Breast epithelium (tissue), 4 donors: ENCODE data around the gene GNMT. TPM values are rescaled to one million over a fixed set of nuclear protein-coding genes. Genes with fewer than 3 reads are reported as not detected.
A peak's percentile ranks its signal among the peaks of the same experiment; 100 is the strongest.

Source experiments
- DNase-seq, 2 donors: peaks; one replicate each; pipeline ENCODE4 v3.0.0-alpha.2; 2019; ENCODE audit warnings: low spot score in 2 of 2
- H3K27ac ChIP-seq, 2 donors: fragments of 200-600 bp; sonication (generic) in 1 of 2; one replicate each; pipeline ENCODE4 v1.5.1; 2016 to 2019; ENCODE audit warnings: mild to moderate bottlenecking in 1 of 2
- H3K27me3 ChIP-seq, 2 donors: fragments of 200-600 bp; sonication (generic) in 1 of 2; one replicate each; pipeline versions ENCODE4 v1.5.1 to v1.6.0; 2017 to 2019; ENCODE audit warnings: control low read depth in 1 of 2, mild to moderate bottlenecking in 1 of 2
- H3K36me3 ChIP-seq: fragments of 200-600 bp; one replicate; pipeline ENCODE4 v1.5.1; 2019
- H3K4me1 ChIP-seq, 2 donors: fragments of 200-600 bp; sonication (generic); one replicate each; pipeline ENCODE4 v1.5.1; 2016 to 2019; ENCODE audit warnings: control low read depth in 1 of 2
- H3K4me3 ChIP-seq, 3 donors: fragments of 200-600 bp; sonication (generic); 1 replicate in 2 of 3; 2 replicates in 1 of 3; pipeline ENCODE4 v1.5.1; 2016 to 2019; ENCODE audit warnings: mild to moderate bottlenecking in 3 of 3, moderate library complexity in 2 of 3
- H3K9me3 ChIP-seq, 2 donors: fragments of 200-600 bp; sonication (generic) in 1 of 2; one replicate each; pipeline ENCODE4 v1.5.1; 2016 to 2019; ENCODE audit warnings: control low read depth in 1 of 2
- POLR2A ChIP-seq: fragments of 450-650 bp; IDR thresholded peaks from one replicate; pipeline ENCODE4 v1.6.1; 2016; ENCODE audit warnings: antibody characterized with exemption, mild to moderate bottlenecking, moderate library complexity
- POLR2AphosphoS5 ChIP-seq, 3 donors: sonication (generic); formaldehyde crosslinking; IDR thresholded peaks; one replicate each; pipeline ENCODE4 v1.6.1; 2017; ENCODE audit warnings: antibody characterized with exemption in 3 of 3
- intact Hi-C: fragments of 100-400 bp; cut with DNase I; formaldehyde crosslinking; loops from one replicate; pipeline ENCODE4 v1.15.1; 2023; ENCODE audit warnings: low total_unique reads
- total RNA-seq, 3 donors: library from RNA; depleted of rRNA; stranded (reverse); fragments of >200 nt; gene quantifications; one replicate each; pipeline ENCODE4 v1.1.0, GENCODE V29; 2016
- TF ChIP-seq, protein P1 (sequence below), 3 donors: fragments of 450-650 bp; IDR thresholded peaks; one replicate each; pipeline ENCODE4 v1.5.1; 2016 to 2017; ENCODE audit warnings: antibody characterized with exemption in 3 of 3, mild to moderate bottlenecking in 3 of 3, moderate library complexity in 3 of 3

The GNMT gene
- total RNA-seq, 3 donors from 2014 or later = 0.32 to 5.9 (median 1.8) TPM

DNA sequence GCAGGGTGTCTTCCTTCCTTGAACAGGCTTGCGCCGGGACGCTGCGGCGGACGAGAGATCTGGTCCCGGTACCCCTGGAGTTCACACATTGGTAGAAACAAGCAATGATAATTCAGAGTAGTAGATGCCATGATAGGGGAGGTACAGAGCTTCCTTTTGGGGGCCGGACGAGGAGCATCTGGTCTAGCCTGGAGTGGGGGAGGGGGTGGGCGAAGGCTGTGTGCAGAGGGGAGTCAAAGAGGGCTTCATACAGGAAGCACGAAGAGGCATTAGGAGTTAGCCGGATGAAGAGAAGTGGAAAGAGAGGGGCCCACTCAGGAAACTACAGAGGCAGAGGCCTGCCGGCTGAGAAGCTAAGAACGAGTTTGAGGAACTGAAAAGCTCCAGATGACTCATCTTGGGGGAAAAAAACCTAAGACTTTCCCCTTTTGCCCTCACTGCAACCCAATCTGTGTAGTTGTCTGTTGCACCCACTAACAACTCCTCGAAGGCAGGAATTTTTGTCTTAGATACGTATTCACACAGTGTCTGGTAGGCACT is 30.7 kb upstream of the GNMT start:
- Histone ChIP-seq H3K9me3 (no peaks in the 10 kb centered on the region), H3K27me3 (no peaks in the 10 kb centered on the region), H3K4me1 (peaks cover 7 to 13% of the 10 kb centered on the region in 2 donors), H3K4me3 (peak overlapping the region; percentile 71 to 85 (median 78)), H3K36me3 (no peaks in the 10 kb centered on the region), H3K27ac (peak overlapping the region; percentile 91 to 92)
- TF ChIP-seq POLR2AphosphoS5 (IDR thresholded peaks at IDR 0.05) (no peak), POLR2A (no peak)
- TF ChIP-seq, protein P1, sequence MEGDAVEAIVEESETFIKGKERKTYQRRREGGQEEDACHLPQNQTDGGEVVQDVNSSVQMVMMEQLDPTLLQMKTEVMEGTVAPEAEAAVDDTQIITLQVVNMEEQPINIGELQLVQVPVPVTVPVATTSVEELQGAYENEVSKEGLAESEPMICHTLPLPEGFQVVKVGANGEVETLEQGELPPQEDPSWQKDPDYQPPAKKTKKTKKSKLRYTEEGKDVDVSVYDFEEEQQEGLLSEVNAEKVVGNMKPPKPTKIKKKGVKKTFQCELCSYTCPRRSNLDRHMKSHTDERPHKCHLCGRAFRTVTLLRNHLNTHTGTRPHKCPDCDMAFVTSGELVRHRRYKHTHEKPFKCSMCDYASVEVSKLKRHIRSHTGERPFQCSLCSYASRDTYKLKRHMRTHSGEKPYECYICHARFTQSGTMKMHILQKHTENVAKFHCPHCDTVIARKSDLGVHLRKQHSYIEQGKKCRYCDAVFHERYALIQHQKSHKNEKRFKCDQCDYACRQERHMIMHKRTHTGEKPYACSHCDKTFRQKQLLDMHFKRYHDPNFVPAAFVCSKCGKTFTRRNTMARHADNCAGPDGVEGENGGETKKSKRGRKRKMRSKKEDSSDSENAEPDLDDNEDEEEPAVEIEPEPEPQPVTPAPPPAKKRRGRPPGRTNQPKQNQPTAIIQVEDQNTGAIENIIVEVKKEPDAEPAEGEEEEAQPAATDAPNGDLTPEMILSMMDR (IDR thresholded peaks at IDR 0.05) = no peak
- no peak for DNase-seq
- intact Hi-C loops = no loop called here

DNA sequence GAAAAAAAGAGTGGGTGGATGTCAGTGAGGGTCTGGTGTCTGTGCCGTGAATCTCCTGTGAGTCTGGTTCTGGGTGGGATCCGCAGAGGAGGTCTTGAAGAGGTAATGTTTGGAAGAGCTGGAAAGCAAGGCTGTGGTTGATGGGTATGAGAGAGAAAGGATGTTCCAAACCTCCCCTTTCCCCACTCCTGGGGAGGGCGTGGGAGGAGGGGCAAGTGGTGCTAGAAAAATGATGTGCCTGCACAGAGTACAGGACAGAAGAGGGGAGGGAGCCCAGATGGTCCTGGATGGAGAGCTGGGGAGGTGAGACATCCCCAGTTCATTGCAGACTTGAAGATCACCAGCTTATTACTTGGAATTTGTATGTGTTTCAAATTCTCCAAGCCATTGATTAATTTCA is 28.1 kb upstream of the GNMT start:
- peak overlapping the region in 1 of 2 donors; percentile 18 for H3K27ac ChIP-seq
- H3K27me3 ChIP-seq = no peaks in the 10 kb centered on the region
- DNase-seq = no peak
- intact Hi-C loops = no loop called here
- H3K4me1 ChIP-seq = peaks cover 7 to 13% of the 10 kb centered on the region in 2 donors
- no peaks in the 10 kb centered on the region for H3K36me3 ChIP-seq
- H3K4me3 ChIP-seq = no peak overlapping the region
- H3K9me3 ChIP-seq = no peaks in the 10 kb centered on the region
- no peak for TF ChIP-seq POLR2A
- TF ChIP-seq, protein P1 (IDR thresholded peaks at IDR 0.05) = no peak
- no peak for TF ChIP-seq POLR2AphosphoS5 (IDR thresholded peaks at IDR 0.05)

DNA sequence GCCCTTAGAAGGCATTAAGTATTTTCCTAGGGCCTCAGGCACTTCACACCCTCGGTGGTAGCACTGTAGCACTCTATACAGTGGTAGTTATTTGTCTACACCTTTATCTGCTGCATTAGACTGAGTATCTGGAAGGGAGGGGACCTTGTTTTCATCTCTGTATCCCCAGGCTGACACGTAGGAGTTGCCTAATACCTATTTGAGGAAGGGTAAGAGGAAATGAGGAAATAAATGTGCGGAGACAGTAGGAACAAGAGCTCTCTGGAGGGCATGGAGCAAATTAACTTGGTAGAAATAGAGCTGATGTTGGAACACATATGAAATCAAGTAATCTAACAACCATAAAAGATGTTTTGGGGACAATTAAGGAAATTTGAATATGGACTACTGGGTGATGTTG is 27.3 kb upstream of the GNMT start:
- no peak overlapping the region for H3K27ac ChIP-seq
- TF ChIP-seq POLR2AphosphoS5 (IDR thresholded peaks at IDR 0.05) (no peak), POLR2A (no peak)
- TF ChIP-seq, protein P1 (IDR thresholded peaks at IDR 0.05) = no peak
- H3K27me3 ChIP-seq = no peaks in the 10 kb centered on the region
- no peaks in the 10 kb centered on the region for H3K9me3 ChIP-seq
- no peaks in the 10 kb centered on the region for H3K36me3 ChIP-seq
- peaks cover 7 to 13% of the 10 kb centered on the region in 2 donors for H3K4me1 ChIP-seq
- no peak overlapping the region for H3K4me3 ChIP-seq
- DNase-seq = no peak
- intact Hi-C loops = no loop called here

DNA sequence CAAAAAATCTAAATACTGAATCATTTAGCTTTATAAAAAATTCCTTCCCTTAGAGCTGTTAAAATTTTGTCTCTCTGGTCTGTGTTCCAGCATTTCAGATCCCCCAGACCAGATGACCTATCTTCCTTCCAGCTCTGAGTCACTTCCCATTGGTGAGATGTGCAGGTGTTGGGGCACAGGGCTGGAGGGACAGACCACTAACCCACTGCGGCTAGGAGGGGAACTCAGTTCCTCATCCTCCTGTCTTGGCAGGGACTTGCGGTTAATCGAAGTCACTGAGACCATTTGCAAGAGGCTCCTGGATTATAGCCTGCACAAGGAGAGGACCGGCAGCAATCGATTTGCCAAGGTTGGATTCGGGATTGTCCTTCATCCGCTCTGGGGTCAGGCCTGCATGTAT is 25.2 kb upstream of the GNMT start:
- no peaks in the 10 kb centered on the region for H3K36me3 ChIP-seq
- TF ChIP-seq, protein P1 (IDR thresholded peaks at IDR 0.05) = no peak
- TF ChIP-seq POLR2A = no peak
- no peak for TF ChIP-seq POLR2AphosphoS5 (IDR thresholded peaks at IDR 0.05)
- H3K4me1 ChIP-seq = peaks cover 5 to 13% of the 10 kb centered on the region in 2 donors
- no peak overlapping the region for H3K27ac ChIP-seq
- no peaks in the 10 kb centered on the region for H3K27me3 ChIP-seq
- DNase-seq = no peak
- no peak overlapping the region for H3K4me3 ChIP-seq
- intact Hi-C loops = no loop called here
- H3K9me3 ChIP-seq = no peaks in the 10 kb centered on the region

DNA sequence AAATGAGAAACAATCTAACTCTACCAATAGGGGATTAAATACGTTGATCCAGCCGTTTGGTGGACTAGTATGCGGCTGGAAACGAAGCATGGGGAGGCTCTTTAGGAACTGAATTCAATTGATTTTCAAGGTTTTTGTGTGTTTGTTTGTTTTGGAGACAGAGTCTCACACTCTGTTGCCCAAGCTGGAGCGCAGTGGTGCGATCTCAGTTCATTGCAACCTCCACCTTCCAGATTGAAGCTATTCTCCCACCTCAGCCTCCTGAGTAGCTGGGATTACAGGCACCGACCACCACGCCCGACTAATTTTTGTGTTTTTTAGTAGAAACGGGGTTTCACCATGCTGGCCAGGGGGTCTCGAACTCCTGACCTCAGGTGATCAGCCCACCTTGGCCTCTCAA is 24.2 kb upstream of the GNMT start:
- no peak overlapping the region for H3K27ac ChIP-seq
- H3K9me3 ChIP-seq = no peaks in the 10 kb centered on the region
- H3K4me1 ChIP-seq = peaks cover 0 to 7% of the 10 kb centered on the region in 2 donors
- no peak overlapping the region for H3K4me3 ChIP-seq
- no peak for DNase-seq
- H3K27me3 ChIP-seq = no peaks in the 10 kb centered on the region
- intact Hi-C loops = no loop called here
- no peak for TF ChIP-seq POLR2A
- no peak for TF ChIP-seq POLR2AphosphoS5 (IDR thresholded peaks at IDR 0.05)
- TF ChIP-seq, protein P1 (IDR thresholded peaks at IDR 0.05) = no peak
- H3K36me3 ChIP-seq = no peaks in the 10 kb centered on the region
